ENCODE data around the gene CEP89.

DNA sequence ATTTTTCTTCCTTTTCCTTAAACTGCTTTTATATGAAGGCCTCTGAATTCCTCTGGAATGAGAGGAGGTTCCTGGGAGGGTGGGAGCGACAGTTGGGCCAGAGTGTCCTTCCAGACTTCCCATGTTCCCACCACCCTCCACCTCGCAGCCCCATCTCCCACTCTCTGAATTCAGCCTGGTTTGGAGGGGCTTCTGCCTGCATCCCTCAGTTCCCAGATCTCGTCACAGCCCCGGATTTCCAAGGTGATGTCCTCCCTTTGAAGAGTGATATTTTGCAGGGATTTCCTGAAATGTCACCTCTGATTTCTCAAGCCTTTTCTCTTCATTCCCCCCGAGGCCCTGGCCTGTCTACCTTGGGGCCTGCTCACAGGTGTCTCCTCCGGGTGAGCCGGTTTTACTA lies 85.5 kb downstream of the CEP89 start:
- TF ChIP-seq, protein P1, sequence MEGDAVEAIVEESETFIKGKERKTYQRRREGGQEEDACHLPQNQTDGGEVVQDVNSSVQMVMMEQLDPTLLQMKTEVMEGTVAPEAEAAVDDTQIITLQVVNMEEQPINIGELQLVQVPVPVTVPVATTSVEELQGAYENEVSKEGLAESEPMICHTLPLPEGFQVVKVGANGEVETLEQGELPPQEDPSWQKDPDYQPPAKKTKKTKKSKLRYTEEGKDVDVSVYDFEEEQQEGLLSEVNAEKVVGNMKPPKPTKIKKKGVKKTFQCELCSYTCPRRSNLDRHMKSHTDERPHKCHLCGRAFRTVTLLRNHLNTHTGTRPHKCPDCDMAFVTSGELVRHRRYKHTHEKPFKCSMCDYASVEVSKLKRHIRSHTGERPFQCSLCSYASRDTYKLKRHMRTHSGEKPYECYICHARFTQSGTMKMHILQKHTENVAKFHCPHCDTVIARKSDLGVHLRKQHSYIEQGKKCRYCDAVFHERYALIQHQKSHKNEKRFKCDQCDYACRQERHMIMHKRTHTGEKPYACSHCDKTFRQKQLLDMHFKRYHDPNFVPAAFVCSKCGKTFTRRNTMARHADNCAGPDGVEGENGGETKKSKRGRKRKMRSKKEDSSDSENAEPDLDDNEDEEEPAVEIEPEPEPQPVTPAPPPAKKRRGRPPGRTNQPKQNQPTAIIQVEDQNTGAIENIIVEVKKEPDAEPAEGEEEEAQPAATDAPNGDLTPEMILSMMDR (IDR thresholded peaks at IDR 0.05; ENCODE audit: low read depth, low read length) = no peak
- no peak for TF ChIP-seq EZH2phosphoT487 (IDR thresholded peaks at IDR 0.05; ENCODE audit: low read depth)

All from OCI-LY3 (cell line).